IMR-90 (cell line): ENCODE measurements around the gene NEDD4L. TPM values are rescaled to one million over a fixed set of nuclear protein-coding genes. Genes with fewer than 3 reads are reported as not detected.

Experiments used
- ATAC-seq: fragments of 200-7000 bp; cut with Tn5 transposase; 2 replicates; pipeline ENCODE4 v1.9.1; 2020; ENCODE audit warnings: low read depth, mild to moderate bottlenecking, moderate library complexity
- BruUV-seq: library from RNA; stranded (reverse); fragments of 400-500 nt; replicated peaks from 2 replicates; lab custom pipeline; 2021; lab: Mats Ljungman, UMichigan
- CTCF ChIA-PET: fragments of 300-600 bp; formaldehyde crosslinking; extraction: SDS; loops from one replicate; lab custom pipeline; 2021; ENCODE audit warnings: antibody characterized with exemption; lab: Yijun Ruan, JAX
- POLR2A ChIA-PET: fragments of 300-600 bp; sonication (Branson Sonifier 250); formaldehyde crosslinking; loops from one replicate; lab custom pipeline; 2022; ENCODE audit warnings: antibody characterized with exemption; ENCODE audit not compliant: unreplicated experiment; lab: Charles Lee
- DNase-seq: peaks from one replicate; pipeline ENCODE4 v3.0.0; 2013
- H2AFZ ChIP-seq: replicated peaks from 2 replicates; pipeline ENCODE3; 2013; ENCODE audit warnings: low read length, mild to moderate bottlenecking; ENCODE audit not compliant: poor library complexity
- H2AK5ac ChIP-seq: 2 replicates; pipeline ENCODE4 v1.6.1; 2013; ENCODE audit warnings: low read depth, low read length, inconsistent platforms
- H2AK9ac ChIP-seq: replicated peaks from 2 replicates; pipeline ENCODE3; 2013; ENCODE audit warnings: mild to moderate bottlenecking, low read depth, low read length, moderate library complexity; ENCODE audit not compliant: poor library complexity
- H2BK120ac ChIP-seq: 2 replicates; pipeline ENCODE4 v1.6.1; 2013; ENCODE audit warnings: low read depth, low read length, inconsistent platforms
- H2BK15ac ChIP-seq: 3 replicates; pipeline ENCODE4 v1.6.1; 2013; ENCODE audit warnings: low read depth, low read length, inconsistent platforms
- H2BK20ac ChIP-seq: 2 replicates; pipeline ENCODE4 v1.6.1; 2013; ENCODE audit warnings: low read depth, mild to moderate bottlenecking, inconsistent platforms, low read length, moderate library complexity
- H2BK5ac ChIP-seq: 2 replicates; pipeline ENCODE4 v1.6.1; 2013; ENCODE audit warnings: mild to moderate bottlenecking, low read depth, low read length, inconsistent platforms; ENCODE audit not compliant: poor library complexity, severe bottlenecking
- H3K14ac ChIP-seq: replicated peaks from 2 replicates; pipeline ENCODE4 v1.6.1; 2013; ENCODE audit warnings: low read depth, low read length, inconsistent platforms
- H3K18ac ChIP-seq: 2 replicates; pipeline ENCODE4 v1.6.1; 2013; ENCODE audit warnings: low read depth, low read length, control low read depth
- H3K23ac ChIP-seq: 2 replicates; pipeline ENCODE4 v1.6.1; 2013; ENCODE audit warnings: low read depth, low read length, inconsistent platforms
- H3K27ac ChIP-seq: 2 replicates; pipeline ENCODE4 v1.5.1; 2013; ENCODE audit warnings: mild to moderate bottlenecking, control low read depth, low read length; ENCODE audit not compliant: insufficient read depth
- H3K27me3 ChIP-seq: 2 replicates; pipeline ENCODE4 v1.6.1; 2013; ENCODE audit warnings: low read length; ENCODE audit not compliant: control insufficient read depth, insufficient read depth
- H3K36me3 ChIP-seq: 2 replicates; pipeline ENCODE4 v1.6.1; 2013; ENCODE audit warnings: low read length, mixed read lengths; ENCODE audit not compliant: control insufficient read depth, insufficient read depth
- H3K4ac ChIP-seq: 2 replicates; pipeline ENCODE4 v1.6.1; 2013; ENCODE audit warnings: low read depth, low read length, inconsistent platforms
- H3K4me1 ChIP-seq: 2 replicates; pipeline ENCODE4 v1.6.1; 2013; ENCODE audit warnings: low read length, mixed read lengths; ENCODE audit not compliant: control insufficient read depth, insufficient read depth
- H3K4me2 ChIP-seq: 2 replicates; pipeline ENCODE4 v1.6.1; 2013; ENCODE audit warnings: low read depth, mild to moderate bottlenecking, control low read depth, low read length, moderate library complexity
- H3K4me3 ChIP-seq: 2 replicates; pipeline ENCODE4 v1.5.1; 2013; ENCODE audit warnings: low read depth, mild to moderate bottlenecking, control low read depth, low read length, moderate library complexity; ENCODE audit not compliant: insufficient read depth
- H3K56ac ChIP-seq: 2 replicates; pipeline ENCODE4 v1.6.1; 2013; ENCODE audit warnings: low read length, inconsistent platforms; ENCODE audit not compliant: insufficient read depth; ENCODE audit errors: extremely low read depth
- H3K79me1 ChIP-seq, 2 experiments: 2 replicates each; pipeline ENCODE4 v1.6.1; 2013; ENCODE audit warnings: low read length in 2 of 2, inconsistent platforms in 1 of 2, low read depth in 1 of 2
- H3K9ac ChIP-seq: 2 replicates; pipeline ENCODE4 v1.6.1; 2013; ENCODE audit warnings: low read depth, low read length, control low read depth
- H3K9me1 ChIP-seq: 2 replicates; pipeline ENCODE4 v1.6.1; 2013; ENCODE audit warnings: low read length, inconsistent platforms; ENCODE audit not compliant: insufficient read depth
- H3K9me3 ChIP-seq: 2 replicates; pipeline ENCODE4 v1.6.1; 2013; ENCODE audit warnings: low read length; ENCODE audit not compliant: control insufficient read depth, insufficient read depth
- H4K20me1 ChIP-seq: 2 replicates; pipeline ENCODE4 v1.6.1; 2013; ENCODE audit warnings: low read length, inconsistent platforms; ENCODE audit not compliant: insufficient read depth
- H4K5ac ChIP-seq: 2 replicates; pipeline ENCODE4 v1.6.1; 2013; ENCODE audit warnings: mild to moderate bottlenecking, low read depth, low read length, control low read depth
- H4K8ac ChIP-seq, 2 experiments: 2 replicates each; pipeline ENCODE4 v1.6.1; 2013; ENCODE audit warnings: low read depth in 2 of 2, low read length in 2 of 2, control low read depth in 1 of 2, inconsistent platforms in 1 of 2
- H4K91ac ChIP-seq: 2 replicates; pipeline ENCODE4 v1.6.1; 2013; ENCODE audit warnings: low read depth, low read length, inconsistent platforms; ENCODE audit not compliant: insufficient read depth
- MAFK ChIP-seq: IDR thresholded peaks from 2 replicates; pipeline ENCODE4 v1.6.1; 2012; ENCODE audit warnings: low read depth, low read length, improper control_type of control experiment
- WGBS, 2 experiments: methylation state at CpG; one replicate each; pipeline versions ENCODE4 v1.1.5 to v1.1.7; 2013; ENCODE audit warnings: missing lambda C conversion rate in 2 of 2; ENCODE audit not compliant: insufficient read length in 1 of 2; ENCODE audit errors: extremely low coverage in 2 of 2; 5-methylcytosine and 5-hydroxymethylcytosine counted together
- dilution Hi-C: fragments of 300-500 bp; cut with HindIII; formaldehyde crosslinking; loops from one replicate; pipeline ENCODE4 v1.14.3; 2018; ENCODE audit warnings: low sequenced_read_pairs; ENCODE audit not compliant: unreplicated experiment
- in situ Hi-C: fragments of 300-500 bp; cut with MboI; formaldehyde crosslinking; loops from 3 replicates; pipeline ENCODE4 v1.14.3; 2019; ENCODE audit warnings: low sequenced_read_pairs, inconsistent platforms, mixed read lengths
- intact Hi-C: fragments of 100-400 bp; cut with micrococcal nuclease; formaldehyde crosslinking; loops from 2 replicates; pipeline ENCODE4 v1.10.0; 2022
- polyA plus RNA-seq, 3 experiments: library from polyadenylated mRNA; depleted of rRNA; stranded (reverse); fragments of >200 nt; gene quantifications; 2 replicates each; pipeline ENCODE4 v1.2.3, GENCODE V29; 2012; ENCODE audit warnings: low replicate concordance in 1 of 3
- total RNA-seq: library from RNA; depleted of rRNA; stranded (reverse); fragments of >200 nt; gene quantifications from 2 replicates; pipeline ENCODE4 v1.2.3, GENCODE V29; 2012

Gene NEDD4L
- total and polyA plus RNA-seq, 2 of the 4 experiments (the other 2 are of a cell fraction) = 10.0 to 10.9 TPM

DNA sequence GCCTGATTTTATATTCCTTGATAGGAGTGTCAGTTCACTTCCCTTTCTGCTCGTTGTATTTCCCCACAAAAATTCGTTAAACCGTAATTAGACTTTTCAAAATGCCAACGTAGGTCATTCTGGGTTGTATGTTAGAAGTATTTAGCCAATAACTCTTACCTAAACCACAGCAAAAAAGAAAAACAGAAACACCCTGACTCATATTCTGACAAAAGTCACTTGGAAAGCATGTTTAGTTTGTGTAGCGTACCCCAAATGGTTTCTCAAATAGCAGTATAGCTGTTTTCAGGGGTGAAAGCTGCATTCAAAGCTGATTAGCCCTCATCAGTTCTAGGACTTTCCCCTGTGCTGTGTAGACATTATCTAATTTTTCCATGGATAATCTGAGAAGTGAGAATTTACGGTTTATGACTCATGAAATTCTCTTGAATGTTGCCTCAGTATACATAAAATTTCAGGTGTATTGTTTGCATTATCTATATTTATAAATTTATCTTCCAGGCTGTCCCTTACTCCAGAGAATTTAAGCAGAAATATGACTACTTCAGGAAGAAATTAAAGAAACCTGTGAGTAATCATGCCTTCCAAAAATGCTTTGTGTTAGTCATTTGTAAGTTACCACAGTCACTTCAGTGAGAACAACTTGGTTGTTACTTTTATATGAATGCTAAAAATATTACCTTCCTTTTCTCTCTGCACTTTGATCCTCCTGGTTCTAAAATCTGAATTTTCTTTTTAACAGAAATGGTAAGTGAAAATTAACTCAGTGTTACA lies 319.9 kb downstream of the NEDD4L start:
- Histone ChIP-seq H3K79me1 (no peaks in the 10 kb centered on the region), H3K4me3 (no peak overlapping the region), H4K8ac (no peak overlapping the region), H3K36me3 (peaks cover 3% of the 10 kb centered on the region; the same call in 1 of the 2 replicates), H2AK9ac (no peak overlapping the region), H2AFZ (no peak overlapping the region), H3K18ac (peak overlapping the region; percentile 49; the same call in 1 of the 2 replicates), H3K23ac (no peak overlapping the region), H3K27me3 (no peaks in the 10 kb centered on the region), H4K20me1 (no peaks in the 10 kb centered on the region), H4K91ac (no peak overlapping the region), H3K14ac (no peak overlapping the region), H3K27ac (no peak overlapping the region), H3K4ac (peak overlapping the region; percentile 22; the same call in 1 of the 2 replicates), H4K5ac (no peak overlapping the region), H2AK5ac (no peak overlapping the region), H2BK5ac (no peak overlapping the region), H3K9me3 (no peaks in the 10 kb centered on the region), H3K9ac (no peak overlapping the region), H3K9me1 (peaks cover 14% of the 10 kb centered on the region), H2BK20ac (no peak overlapping the region), H3K4me1 (peaks cover 16% of the 10 kb centered on the region), H2BK15ac (0 out of 3 replicates have a peak overlapping the region, but pooled peaks have one; percentile 25), H3K56ac (no peak overlapping the region), H2BK120ac (peak overlapping the region; percentile 14; the same call in 1 of the 2 replicates), H3K4me2 (no peak overlapping the region)
- ATAC-seq = no peak
- POLR2A ChIA-PET = no interaction called here
- no TSS peak for BruUV-seq
- WGBS, 2 experiments = 80% methylated on average over 1 of the region's 6 CpGs; no CpG with 5 or more reads in 1 of the 2 experiments
- no peak for TF ChIP-seq MAFK
- DNase-seq = peak; percentile 70
- intact Hi-C loops = no loop called here
- CTCF ChIA-PET = no interaction called here
- dilution Hi-C loops = no loop called here
- in situ Hi-C loops = no loop called here
